ENCODE data around the gene PDE6H.

Gene PDE6H

DNA sequence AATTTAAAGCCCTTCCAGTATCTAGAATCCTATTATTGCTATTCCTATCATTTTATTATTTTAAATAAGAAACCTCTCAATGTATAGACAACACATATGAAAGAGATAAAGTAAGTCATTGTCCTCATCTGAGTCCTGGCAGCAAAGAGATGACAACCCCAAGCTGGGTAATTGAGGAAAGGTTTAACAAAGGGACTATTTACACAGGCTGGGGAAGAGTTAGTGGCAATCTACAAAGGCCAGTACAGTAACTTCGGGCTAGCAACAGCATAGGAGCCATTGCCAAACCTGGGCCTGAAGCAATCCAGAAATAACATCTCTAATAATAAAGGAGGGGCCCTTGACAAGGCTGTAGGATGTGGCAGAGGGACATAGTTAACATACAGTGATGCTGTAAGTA is 11.2 kb downstream of the PDE6H start:
- WGBS, 2 experiments, result 81 to 100% methylated on average over 1 of the region's 1 CpG
- Histone ChIP-seq H3K27ac (ENCODE audit: insufficient read depth, low read depth, low read length, poor library complexity, severe bottlenecking) (no peak overlapping the region), H3K4me3 (ENCODE audit: insufficient read depth, low read depth, low read length) (no peak overlapping the region), H3K9me3 (ENCODE audit: control insufficient read depth, low read length) (no peaks in the 10 kb centered on the region), H3K4me1 (ENCODE audit: control insufficient read depth, insufficient read depth, low read length) (no peaks in the 10 kb centered on the region), H3K27me3 (ENCODE audit: control insufficient read depth, insufficient read depth, low read length, poor library complexity, severe bottlenecking) (no peaks in the 10 kb centered on the region), H3K36me3 (ENCODE audit: control insufficient read depth, insufficient read depth, low read length) (no peaks in the 10 kb centered on the region)

DNA sequence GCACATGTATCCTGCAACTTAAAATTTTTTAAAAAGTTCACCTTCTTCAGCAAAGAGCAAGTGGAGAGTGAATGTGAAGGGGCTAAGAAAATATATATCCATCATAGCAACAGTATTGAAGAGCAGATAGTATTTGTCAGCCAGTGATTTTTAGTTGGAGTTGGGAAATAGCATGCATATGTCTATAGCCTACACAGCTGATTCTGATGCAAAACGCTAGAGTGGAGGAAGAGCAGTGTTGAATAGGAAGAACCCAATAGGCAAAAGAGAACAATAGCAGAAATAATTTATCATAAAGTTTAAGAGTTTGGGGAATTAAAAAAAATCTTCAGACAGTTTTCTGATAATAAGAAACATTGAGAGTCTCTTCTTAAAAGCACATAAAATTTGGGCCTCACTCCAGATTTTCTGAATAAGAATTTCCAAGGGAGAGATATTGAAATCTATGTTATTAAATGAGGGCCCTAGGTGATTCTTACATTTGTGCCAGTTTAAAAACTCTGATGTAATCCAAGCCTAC is 12.0 kb downstream of the PDE6H start:
- H3K36me3 ChIP-seq (ENCODE audit: control insufficient read depth, insufficient read depth, low read length), result no peaks in the 10 kb centered on the region
- H3K9me3 ChIP-seq (ENCODE audit: control insufficient read depth, low read length), result no peaks in the 10 kb centered on the region
- H3K4me1 ChIP-seq (ENCODE audit: control insufficient read depth, insufficient read depth, low read length), result no peaks in the 10 kb centered on the region
- H3K27ac ChIP-seq (ENCODE audit: insufficient read depth, low read depth, low read length, poor library complexity, severe bottlenecking), result no peak overlapping the region
- H3K27me3 ChIP-seq (ENCODE audit: control insufficient read depth, insufficient read depth, low read length, poor library complexity, severe bottlenecking), result no peaks in the 10 kb centered on the region
- 80 to 85% methylated on average over 1 of the region's 1 CpG for WGBS, 2 experiments
- no peak overlapping the region for H3K4me3 ChIP-seq (ENCODE audit: insufficient read depth, low read depth, low read length)

DNA sequence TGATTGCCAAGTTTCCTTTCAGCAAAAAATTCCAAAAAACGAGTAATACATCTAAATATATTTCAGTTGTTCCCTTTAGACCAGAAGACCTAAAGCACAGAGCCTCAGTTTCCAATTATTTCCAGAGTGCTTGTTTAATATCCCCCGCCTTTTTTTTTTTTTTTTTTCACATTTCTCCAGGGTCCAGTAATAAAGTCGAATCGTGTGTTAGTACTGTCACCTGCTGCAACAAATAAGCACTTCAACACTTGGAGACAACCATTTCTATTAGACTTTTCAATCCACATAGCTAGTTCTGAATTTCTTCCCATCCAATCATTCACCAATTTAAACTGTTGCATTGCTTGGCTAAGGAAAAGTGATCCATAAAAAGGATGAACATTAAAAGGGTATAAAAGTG is 13.6 kb downstream of the PDE6H start:
- Histone ChIP-seq H3K27me3 (ENCODE audit: control insufficient read depth, insufficient read depth, low read length, poor library complexity, severe bottlenecking) (no peaks in the 10 kb centered on the region), H3K9me3 (ENCODE audit: control insufficient read depth, low read length) (no peaks in the 10 kb centered on the region), H3K4me3 (ENCODE audit: insufficient read depth, low read depth, low read length) (no peak overlapping the region), H3K4me1 (ENCODE audit: control insufficient read depth, insufficient read depth, low read length) (no peaks in the 10 kb centered on the region), H3K27ac (ENCODE audit: insufficient read depth, low read depth, low read length, poor library complexity, severe bottlenecking) (no peak overlapping the region), H3K36me3 (ENCODE audit: control insufficient read depth, insufficient read depth, low read length) (no peaks in the 10 kb centered on the region)
- WGBS, 2 experiments, result 88 to 93% methylated on average over 4 of the region's 4 CpGs

DNA sequence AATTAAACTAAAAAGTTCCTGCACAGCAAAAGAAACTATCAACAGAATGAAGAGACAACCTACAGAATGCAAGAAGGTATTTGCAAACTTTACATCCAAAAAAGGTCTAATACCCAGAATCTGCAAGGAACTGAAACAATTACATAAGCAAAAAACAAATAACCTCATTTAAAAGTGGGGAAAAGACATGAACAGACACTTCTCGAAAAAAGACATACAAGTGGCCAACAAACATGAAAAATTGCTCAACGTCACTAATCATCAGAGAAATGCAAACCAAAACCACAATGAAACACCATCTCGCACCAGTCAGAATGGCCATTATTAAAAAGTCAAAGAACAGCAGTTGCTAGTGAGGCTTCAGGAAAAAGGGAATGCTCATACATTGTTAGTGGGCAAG is 15.2 kb downstream of the PDE6H start:
- H3K9me3 ChIP-seq (ENCODE audit: control insufficient read depth, low read length), result no peaks in the 10 kb centered on the region
- no peak overlapping the region for H3K4me3 ChIP-seq (ENCODE audit: insufficient read depth, low read depth, low read length)
- H3K27ac ChIP-seq (ENCODE audit: insufficient read depth, low read depth, low read length, poor library complexity, severe bottlenecking), result no peak overlapping the region
- 88 to 97% methylated on average over 3 of the region's 3 CpGs for WGBS, 2 experiments
- H3K4me1 ChIP-seq (ENCODE audit: control insufficient read depth, insufficient read depth, low read length), result no peaks in the 10 kb centered on the region
- H3K36me3 ChIP-seq (ENCODE audit: control insufficient read depth, insufficient read depth, low read length), result no peaks in the 10 kb centered on the region
- no peaks in the 10 kb centered on the region for H3K27me3 ChIP-seq (ENCODE audit: control insufficient read depth, insufficient read depth, low read length, poor library complexity, severe bottlenecking)

DNA sequence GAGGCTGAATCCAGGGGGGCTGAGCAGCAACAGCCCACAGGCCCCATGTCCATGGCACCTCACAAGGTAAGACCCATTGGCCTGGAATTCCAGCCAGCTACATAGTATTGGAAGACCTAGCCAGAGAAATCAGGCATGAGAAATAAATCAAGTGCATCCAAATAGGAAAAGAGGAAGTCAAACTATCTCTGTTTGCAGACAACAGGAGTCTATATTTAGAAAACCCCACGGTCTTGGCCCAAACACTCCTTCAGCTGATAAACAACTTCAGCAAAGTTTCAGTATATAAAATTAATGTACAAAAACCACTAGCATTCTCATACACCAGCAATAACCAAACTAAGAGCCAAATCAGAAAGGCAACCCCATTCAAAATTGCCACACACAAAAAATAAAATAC is 16.9 kb downstream of the PDE6H start:
- Histone ChIP-seq H3K36me3 (ENCODE audit: control insufficient read depth, insufficient read depth, low read length) (no peaks in the 10 kb centered on the region), H3K9me3 (ENCODE audit: control insufficient read depth, low read length) (no peaks in the 10 kb centered on the region), H3K4me1 (ENCODE audit: control insufficient read depth, insufficient read depth, low read length) (no peaks in the 10 kb centered on the region), H3K27me3 (ENCODE audit: control insufficient read depth, insufficient read depth, low read length, poor library complexity, severe bottlenecking) (no peaks in the 10 kb centered on the region), H3K4me3 (ENCODE audit: insufficient read depth, low read depth, low read length) (no peak overlapping the region), H3K27ac (ENCODE audit: insufficient read depth, low read depth, low read length, poor library complexity, severe bottlenecking) (no peak overlapping the region)
- 88 to 100% methylated on average over 1 of the region's 1 CpG for WGBS, 2 experiments

DNA sequence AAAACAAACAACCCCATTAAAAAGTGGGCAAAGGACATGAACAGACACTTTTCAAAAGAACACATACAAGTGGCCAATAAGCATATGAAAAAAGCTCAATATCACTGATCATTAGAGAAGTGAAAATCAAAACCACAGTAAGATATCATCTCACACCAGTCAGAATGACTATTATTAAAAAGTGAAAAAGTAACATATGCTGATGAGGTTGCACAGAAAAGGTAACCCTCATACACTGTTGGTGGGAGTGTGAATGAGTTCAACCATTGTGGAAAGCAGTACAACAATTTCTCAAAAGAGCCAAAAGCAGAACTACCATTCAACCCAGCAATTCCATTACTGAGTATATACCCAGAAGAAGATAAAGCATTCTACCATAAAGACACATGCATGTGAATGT is 18.2 kb downstream of the PDE6H start:
- H3K4me3 ChIP-seq (ENCODE audit: insufficient read depth, low read depth, low read length), result no peak overlapping the region
- no peaks in the 10 kb centered on the region for H3K9me3 ChIP-seq (ENCODE audit: control insufficient read depth, low read length)
- H3K27me3 ChIP-seq (ENCODE audit: control insufficient read depth, insufficient read depth, low read length, poor library complexity, severe bottlenecking), result no peaks in the 10 kb centered on the region
- H3K4me1 ChIP-seq (ENCODE audit: control insufficient read depth, insufficient read depth, low read length), result no peaks in the 10 kb centered on the region
- no peak overlapping the region for H3K27ac ChIP-seq (ENCODE audit: insufficient read depth, low read depth, low read length, poor library complexity, severe bottlenecking)
- no peaks in the 10 kb centered on the region for H3K36me3 ChIP-seq (ENCODE audit: control insufficient read depth, insufficient read depth, low read length)

DNA sequence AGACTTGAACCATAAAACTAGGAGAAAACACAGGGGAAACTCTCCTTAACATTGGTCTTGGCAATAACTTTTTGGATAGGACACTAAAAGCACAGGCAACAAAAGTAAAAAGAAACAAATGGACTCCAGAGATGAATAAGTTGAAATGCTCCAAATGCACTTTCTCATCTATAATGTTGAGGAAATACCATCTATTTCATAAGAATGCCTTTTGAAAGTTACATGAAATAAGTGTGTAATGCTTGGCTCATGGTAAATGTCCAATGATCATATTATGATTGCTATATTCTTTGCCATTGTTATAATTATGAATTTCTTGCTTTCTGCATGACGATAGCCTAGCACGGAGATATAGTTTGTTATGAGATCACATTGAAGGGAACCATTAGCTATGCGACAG is 19.8 kb downstream of the PDE6H start:
- 92% methylated on average over 3 of the region's 3 CpGs for WGBS, 2 experiments
- Histone ChIP-seq H3K27me3 (ENCODE audit: control insufficient read depth, insufficient read depth, low read length, poor library complexity, severe bottlenecking) (no peaks in the 10 kb centered on the region), H3K4me1 (ENCODE audit: control insufficient read depth, insufficient read depth, low read length) (no peaks in the 10 kb centered on the region), H3K27ac (ENCODE audit: insufficient read depth, low read depth, low read length, poor library complexity, severe bottlenecking) (no peak overlapping the region), H3K9me3 (ENCODE audit: control insufficient read depth, low read length) (no peaks in the 10 kb centered on the region), H3K36me3 (ENCODE audit: control insufficient read depth, insufficient read depth, low read length) (no peaks in the 10 kb centered on the region), H3K4me3 (ENCODE audit: insufficient read depth, low read depth, low read length) (no peak overlapping the region)

DNA sequence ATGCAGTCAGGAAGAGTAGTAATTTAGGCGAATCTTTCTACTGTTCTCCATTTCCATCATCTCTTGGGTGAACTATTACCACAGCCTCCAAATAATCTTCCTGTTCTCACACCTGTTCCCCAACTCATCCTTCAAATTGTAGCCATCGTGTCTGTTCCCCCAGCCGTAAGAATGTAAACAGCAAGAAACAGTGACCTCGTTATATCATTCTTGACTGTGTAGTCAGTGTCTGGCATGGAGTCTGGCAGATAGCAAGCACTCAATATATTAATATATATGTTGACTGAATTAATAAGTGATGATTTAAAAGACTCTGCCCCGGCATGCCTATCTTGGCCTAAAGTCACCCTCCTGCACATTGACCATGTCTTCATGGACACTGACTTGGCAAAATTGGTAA is 20.3 kb downstream of the PDE6H start:
- no peaks in the 10 kb centered on the region for H3K4me1 ChIP-seq (ENCODE audit: control insufficient read depth, insufficient read depth, low read length)
- no peaks in the 10 kb centered on the region for H3K9me3 ChIP-seq (ENCODE audit: control insufficient read depth, low read length)
- H3K27ac ChIP-seq (ENCODE audit: insufficient read depth, low read depth, low read length, poor library complexity, severe bottlenecking), result no peak overlapping the region
- H3K27me3 ChIP-seq (ENCODE audit: control insufficient read depth, insufficient read depth, low read length, poor library complexity, severe bottlenecking), result no peaks in the 10 kb centered on the region
- H3K36me3 ChIP-seq (ENCODE audit: control insufficient read depth, insufficient read depth, low read length), result no peaks in the 10 kb centered on the region
- 91 to 98% methylated on average over 4 to 5 of the region's 5 CpGs for WGBS, 2 experiments
- H3K4me3 ChIP-seq (ENCODE audit: insufficient read depth, low read depth, low read length), result no peak overlapping the region

DNA sequence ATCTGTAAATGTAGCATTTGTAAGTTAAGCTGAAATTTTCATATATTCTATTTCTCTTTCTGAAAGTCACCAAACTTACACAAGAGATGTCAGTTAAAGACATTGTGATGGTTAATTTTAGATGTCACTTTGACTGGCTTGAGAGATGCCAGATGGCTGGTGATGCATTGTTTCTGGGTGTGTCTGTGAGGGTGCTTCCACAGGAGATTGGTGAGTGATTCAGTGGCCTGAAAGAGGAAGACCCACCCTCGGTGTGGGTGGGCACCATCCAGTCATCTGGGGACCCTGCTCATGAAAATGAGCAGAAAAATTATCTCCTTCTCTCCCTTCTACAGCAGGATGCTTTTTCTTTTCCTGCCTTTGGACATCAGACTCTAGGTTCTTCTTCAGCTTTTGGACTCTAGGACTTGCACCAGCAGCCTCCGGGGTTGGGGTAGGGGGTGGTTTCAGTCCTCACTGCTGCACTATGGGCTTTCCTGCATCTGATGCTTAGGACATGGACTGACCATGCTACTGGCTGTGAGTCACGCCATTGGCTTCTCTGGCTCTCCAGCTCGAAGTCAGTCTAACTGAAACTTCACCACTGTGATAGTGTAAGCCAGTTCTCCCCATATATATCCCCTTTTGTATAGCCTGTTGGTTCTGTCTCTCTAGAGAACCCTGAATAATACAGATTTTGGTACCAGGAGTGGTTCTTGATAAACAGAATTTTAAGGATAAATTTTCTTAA is 20.9 kb downstream of the PDE6H start:
- no peak overlapping the region for H3K4me3 ChIP-seq (ENCODE audit: insufficient read depth, low read depth, low read length)
- H3K4me1 ChIP-seq (ENCODE audit: control insufficient read depth, insufficient read depth, low read length), result no peaks in the 10 kb centered on the region
- 82 to 86% methylated on average over 4 of the region's 4 CpGs for WGBS, 2 experiments
- no peak overlapping the region for H3K27ac ChIP-seq (ENCODE audit: insufficient read depth, low read depth, low read length, poor library complexity, severe bottlenecking)
- H3K27me3 ChIP-seq (ENCODE audit: control insufficient read depth, insufficient read depth, low read length, poor library complexity, severe bottlenecking), result no peaks in the 10 kb centered on the region
- H3K9me3 ChIP-seq (ENCODE audit: control insufficient read depth, low read length), result no peaks in the 10 kb centered on the region
- H3K36me3 ChIP-seq (ENCODE audit: control insufficient read depth, insufficient read depth, low read length), result no peaks in the 10 kb centered on the region

DNA sequence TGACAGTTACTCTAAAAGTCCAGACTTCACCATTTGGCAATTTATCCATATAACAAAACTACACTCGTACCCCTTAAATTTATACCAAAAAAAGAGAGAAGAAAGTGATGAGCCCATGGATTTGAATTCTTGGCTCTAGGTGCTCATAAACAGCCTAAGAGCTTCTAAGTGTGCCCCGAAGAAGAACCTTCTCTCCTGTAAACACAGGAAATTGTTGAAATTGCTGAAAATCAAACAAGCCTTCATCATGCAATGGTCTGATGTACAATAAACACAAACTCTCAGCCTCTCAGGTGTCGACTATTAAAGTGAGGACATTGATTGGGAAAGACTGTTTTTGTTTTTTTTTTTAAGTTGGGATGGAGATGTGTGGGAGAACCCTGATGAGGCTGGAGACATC is 21.8 kb downstream of the PDE6H start:
- H3K36me3 ChIP-seq (ENCODE audit: control insufficient read depth, insufficient read depth, low read length), result no peaks in the 10 kb centered on the region
- no peak overlapping the region for H3K4me3 ChIP-seq (ENCODE audit: insufficient read depth, low read depth, low read length)
- 87% methylated on average over 2 to 3 of the region's 3 CpGs for WGBS, 2 experiments
- H3K27ac ChIP-seq (ENCODE audit: insufficient read depth, low read depth, low read length, poor library complexity, severe bottlenecking), result no peak overlapping the region
- H3K4me1 ChIP-seq (ENCODE audit: control insufficient read depth, insufficient read depth, low read length), result no peaks in the 10 kb centered on the region
- no peaks in the 10 kb centered on the region for H3K27me3 ChIP-seq (ENCODE audit: control insufficient read depth, insufficient read depth, low read length, poor library complexity, severe bottlenecking)
- H3K9me3 ChIP-seq (ENCODE audit: control insufficient read depth, low read length), result no peaks in the 10 kb centered on the region
